GM06990 (cell line): ENCODE results near the gene CLSTN2.

Experiments used
- DNase-seq: peaks from one replicate; pipeline ENCODE4 v3.0.0-alpha.2; 2011; ENCODE audit not compliant: insufficient read length; ENCODE audit errors: extremely low read depth
- H3K27me3 ChIP-seq: replicated peaks from 2 replicates; pipeline ENCODE4 v1.6.0; 2011; ENCODE audit warnings: low read length; ENCODE audit not compliant: control insufficient read depth, insufficient read depth
- H3K36me3 ChIP-seq: 2 replicates; pipeline ENCODE4 v1.5.1; 2011; ENCODE audit warnings: low read length; ENCODE audit not compliant: control insufficient read depth, insufficient read depth
- H3K4me3 ChIP-seq: replicated peaks from 2 replicates; pipeline ENCODE4 v1.5.1; 2011; ENCODE audit warnings: low read depth, mild to moderate bottlenecking, control low read depth, low read length
- CTCF ChIP-seq: IDR thresholded peaks from 2 replicates; pipeline ENCODE4 v1.5.1; 2011; ENCODE audit warnings: low read length, control low read depth, mild to moderate bottlenecking, inconsistent platforms; ENCODE audit not compliant: insufficient read depth, poor library complexity, severe bottlenecking

CLSTN2 gene

GRCh38 chr3:140434261-140434905 lies 499.4 kb downstream of the CLSTN2 start:
- DNase-seq: no peak
- H3K4me3 ChIP-seq: no peak overlapping the region
- TF ChIP-seq CTCF: no peak
- H3K27me3 ChIP-seq: no peaks in the 10 kb centered on the region
- no peaks in the 10 kb centered on the region for H3K36me3 ChIP-seq

GRCh38 chr3:140436421-140436820 lies 501.4 kb downstream of the CLSTN2 start:
- H3K36me3 ChIP-seq: no peaks in the 10 kb centered on the region
- DNase-seq: no peak
- no peaks in the 10 kb centered on the region for H3K27me3 ChIP-seq
- H3K4me3 ChIP-seq: no peak overlapping the region
- no peak for TF ChIP-seq CTCF

- Histone ChIP-seq H3K36me3 (no peaks in the 10 kb centered on the region), H3K4me3 (no peak overlapping the region), H3K27me3 (no peaks in the 10 kb centered on the region)
- no peak for DNase-seq
- TF ChIP-seq CTCF: no peak
Measured at GRCh38 chr3:140438736-140439470, 503.9 kb downstream of the CLSTN2 start.

- no peak overlapping the region for H3K4me3 ChIP-seq
- DNase-seq: no peak
- no peaks in the 10 kb centered on the region for H3K36me3 ChIP-seq
- no peak for TF ChIP-seq CTCF
- H3K27me3 ChIP-seq: no peaks in the 10 kb centered on the region
Measured at GRCh38 chr3:140439527-140439926, 504.5 kb downstream of the CLSTN2 start.

- DNase-seq: no peak
- no peaks in the 10 kb centered on the region; the same call in 1 of the 2 replicates for H3K27me3 ChIP-seq
Measured at GRCh38 chr3:140440446-140440845, 505.5 kb downstream of the CLSTN2 start.

More at GRCh38 chr3:140440446-140440845, 505.5 kb downstream of the CLSTN2 start:
- Histone ChIP-seq H3K36me3 (no peaks in the 10 kb centered on the region), H3K4me3 (no peak overlapping the region)
- TF ChIP-seq CTCF: no peak
